ENCODE results near the gene ADPRM. TPM values are rescaled to one million over a fixed set of nuclear protein-coding genes. Genes with fewer than 3 reads are reported as not detected.
"Not testable (repeated sequence)": the region's sequence is repeated elsewhere in the genome, so short reads cannot be mapped to it uniquely, and the experiment has no call there.

Gene ADPRM
- total RNA-seq: 8.2 and 9.5 TPM in 2 replicates

- peak; percentile 88 to 95 for DNase-seq (ENCODE audit: low read depth in 2 of 2)
Measured at GRCh38 chr17:10697092-10698081, at the start of gene ADPRM, which contains the start of gene SCO1. Gene ADPRM, plus strand, starts transcription at chr17:10697594. Its CDS starts 7,333 bp downstream, at chr17:10704927. Gene SCO1, minus strand, starts transcription at chr17:10697533. Its CDS starts 26 bp downstream, at chr17:10697507.

GRCh38 chr17:10648381-10648780 lies 49.0 kb upstream of the ADPRM start:
- DNase-seq (ENCODE audit: low read depth in 2 of 2): no peak

- no peak for DNase-seq (ENCODE audit: low read depth in 2 of 2)
Measured at GRCh38 chr17:10648956-10649355, 48.4 kb upstream of the ADPRM start.

GRCh38 chr17:10649602-10650001 lies 47.8 kb upstream of the ADPRM start:
- no peak for DNase-seq (ENCODE audit: low read depth in 2 of 2)

- DNase-seq (ENCODE audit: low read depth in 2 of 2): no peak
Measured at GRCh38 chr17:10651927-10652326, 45.5 kb upstream of the ADPRM start.

GRCh38 chr17:10652984-10653659 lies 44.3 kb upstream of the ADPRM start:
- DNase-seq (ENCODE audit: low read depth in 2 of 2): peak in 1 of 2 donors; percentile 7

GRCh38 chr17:10653987-10654386 lies 43.4 kb upstream of the ADPRM start:
- DNase-seq (ENCODE audit: low read depth in 2 of 2): no peak

GRCh38 chr17:10657148-10657547 lies 40.2 kb upstream of the ADPRM start, which contains the start of gene MYH3:
Gene MYH3, minus strand, starts transcription at chr17:10657309. Its CDS starts 2,245 bp downstream, at chr17:10655064.
- no peak for DNase-seq (ENCODE audit: low read depth in 2 of 2)

GRCh38 chr17:10657879-10658278 lies 39.5 kb upstream of the ADPRM start:
- DNase-seq (ENCODE audit: low read depth in 2 of 2): no peak

GRCh38 chr17:10661437-10661836 lies 36.0 kb upstream of the ADPRM start:
- peak in 1 of 2 donors; percentile 19 for DNase-seq (ENCODE audit: low read depth in 2 of 2)

- no peak for DNase-seq (ENCODE audit: low read depth in 2 of 2)
Measured at GRCh38 chr17:10663231-10663630, 34.2 kb upstream of the ADPRM start.

- DNase-seq (ENCODE audit: low read depth in 2 of 2): no peak
Measured at GRCh38 chr17:10664571-10664970, 32.8 kb upstream of the ADPRM start.

- no peak for DNase-seq (ENCODE audit: low read depth in 2 of 2)
Measured at GRCh38 chr17:10666906-10667305, 30.5 kb upstream of the ADPRM start.

- peak in 1 of 2 donors; percentile 17 for DNase-seq (ENCODE audit: low read depth in 2 of 2)
Measured at GRCh38 chr17:10668775-10669174, 28.6 kb upstream of the ADPRM start.

GRCh38 chr17:10673312-10673711 lies 24.1 kb upstream of the ADPRM start:
- DNase-seq (ENCODE audit: low read depth in 2 of 2): no peak

GRCh38 chr17:10674704-10675103 lies 22.7 kb upstream of the ADPRM start:
- no peak for DNase-seq (ENCODE audit: low read depth in 2 of 2)

- DNase-seq (ENCODE audit: low read depth in 2 of 2): no peak
Measured at GRCh38 chr17:10681866-10682446, 15.4 kb upstream of the ADPRM start.

GRCh38 chr17:10683853-10684252 lies 13.5 kb upstream of the ADPRM start:
- peak; percentile 12 to 43 for DNase-seq (ENCODE audit: low read depth in 2 of 2)

GRCh38 chr17:10687499-10687898 lies 9.9 kb upstream of the ADPRM start:
- DNase-seq (ENCODE audit: low read depth in 2 of 2): no peak

GRCh38 chr17:10695875-10696407 lies 1.5 kb upstream of the ADPRM start:
- not testable (repeated sequence) for DNase-seq (ENCODE audit: low read depth in 2 of 2)

GRCh38 chr17:10698096-10698818 lies 863 bp downstream of the ADPRM start:
- DNase-seq (ENCODE audit: low read depth in 2 of 2): peak in 1 of 2 donors; percentile 19
